LHCN-M2 (cell line): ENCODE results near the gene ACTBL2. TPM values are rescaled to one million over a fixed set of nuclear protein-coding genes. Genes with fewer than 3 reads are reported as not detected.
A peak's percentile ranks its signal among the peaks of the same experiment; 100 is the strongest.
"Not testable (repeated sequence)": the region's sequence is repeated elsewhere in the genome, so short reads cannot be mapped to it uniquely, and the experiment has no call there.

Source experiments
- DNase-seq: peaks from one replicate; pipeline ENCODE4 v3.0.0-alpha.2; 2012; ENCODE audit warnings: low read depth
- polyA plus RNA-seq: library from polyadenylated mRNA; unstranded; fragments of >200 nt; gene quantifications from one replicate; pipeline ENCODE4 v1.2.1, GENCODE V29; 2012; ENCODE audit warnings: missing spikeins
- total RNA-seq: library from RNA; depleted of rRNA; stranded (reverse); fragments of >200 nt; gene quantifications from 2 replicates; pipeline ENCODE4 v1.2.3, GENCODE V29; 2014; rRNA removed

The ACTBL2 gene
- not detected in 2 replicates for total RNA-seq
- polyA plus RNA-seq, result not detected

DNA sequence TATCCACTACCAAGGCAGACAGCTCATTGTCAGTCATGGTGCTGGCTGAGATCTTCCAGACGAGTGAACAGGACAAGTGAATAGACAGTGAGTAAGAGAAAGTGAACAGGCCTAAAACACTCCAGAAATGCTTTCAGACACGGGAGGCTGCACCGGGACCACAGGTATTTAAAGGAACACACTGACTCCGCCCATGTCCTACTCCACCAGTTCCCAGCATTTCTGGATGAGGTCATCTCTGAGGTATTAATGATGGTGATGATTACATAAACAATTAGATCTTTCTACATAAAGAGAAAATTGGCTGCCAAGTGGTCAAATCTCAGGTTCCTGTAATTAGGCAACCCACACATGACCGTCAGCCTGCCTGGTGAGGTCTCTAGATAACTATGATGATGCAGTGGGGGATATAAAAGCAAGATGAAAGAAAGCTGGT, at the start of gene ACTBL2:
TSS of gene ACTBL2 (minus strand) at position 141 of the 436 bp plus-strand sequence. CDS start at position 37, 104 bp downstream.
- DNase-seq, result no peak

DNA sequence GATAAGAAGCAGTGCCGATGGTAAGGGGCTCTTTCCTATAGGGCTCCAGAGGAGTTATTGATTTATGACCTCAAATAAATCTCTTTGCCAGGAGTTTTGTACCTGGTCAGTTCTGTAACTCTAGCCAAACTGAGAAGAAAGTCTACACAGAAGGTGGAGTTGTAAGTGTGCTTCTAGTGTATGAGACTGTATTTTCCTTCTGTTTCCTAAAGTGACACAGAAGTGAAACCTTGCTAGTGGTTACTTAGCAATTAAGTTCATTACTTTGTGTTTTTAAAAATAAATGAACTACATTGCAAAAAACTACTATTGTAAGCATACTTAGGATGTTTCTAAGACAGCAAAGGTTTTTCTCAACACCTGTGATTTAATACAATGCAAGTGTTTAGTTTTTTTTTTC, 48.7 kb upstream of the ACTBL2 start:
- no peak for DNase-seq

DNA sequence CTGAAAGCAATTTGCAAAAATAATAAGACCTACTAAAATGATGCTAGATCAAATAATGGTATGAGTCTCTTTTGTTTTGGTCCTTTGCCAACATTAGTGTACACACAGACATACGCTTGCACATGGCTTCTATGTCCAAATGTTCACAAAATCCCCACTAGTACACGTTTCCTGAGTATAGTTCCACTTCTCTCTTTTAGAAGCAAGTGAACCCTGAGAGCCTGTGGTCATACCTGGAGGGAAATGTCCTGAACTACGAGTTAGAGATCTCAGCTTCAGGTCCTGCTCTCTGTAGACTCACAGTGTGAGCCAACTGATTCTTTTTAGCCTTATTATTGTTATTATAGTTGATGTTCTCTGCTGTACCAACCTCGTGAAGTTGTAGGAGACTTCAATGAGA, 47.3 kb upstream of the ACTBL2 start:
- no peak for DNase-seq

DNA sequence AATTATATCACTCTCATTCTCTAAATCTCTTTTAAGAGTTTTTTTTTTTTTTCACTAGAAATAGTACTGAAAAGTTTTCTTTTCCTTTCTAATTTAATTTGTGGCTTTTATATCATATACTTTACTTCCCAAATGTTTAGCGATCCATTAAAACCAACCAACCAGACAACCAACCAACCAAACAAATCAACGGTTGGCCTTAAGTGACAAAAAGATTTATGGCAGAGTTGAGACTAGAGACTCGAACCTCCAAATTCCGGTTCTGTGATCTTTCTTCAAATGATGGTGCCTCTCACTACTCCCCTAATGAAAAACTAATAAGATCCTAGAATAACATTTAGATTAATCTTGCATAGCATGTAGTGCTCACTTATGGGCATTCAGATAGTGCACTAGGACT, 45.3 kb upstream of the ACTBL2 start:
- no peak for DNase-seq

DNA sequence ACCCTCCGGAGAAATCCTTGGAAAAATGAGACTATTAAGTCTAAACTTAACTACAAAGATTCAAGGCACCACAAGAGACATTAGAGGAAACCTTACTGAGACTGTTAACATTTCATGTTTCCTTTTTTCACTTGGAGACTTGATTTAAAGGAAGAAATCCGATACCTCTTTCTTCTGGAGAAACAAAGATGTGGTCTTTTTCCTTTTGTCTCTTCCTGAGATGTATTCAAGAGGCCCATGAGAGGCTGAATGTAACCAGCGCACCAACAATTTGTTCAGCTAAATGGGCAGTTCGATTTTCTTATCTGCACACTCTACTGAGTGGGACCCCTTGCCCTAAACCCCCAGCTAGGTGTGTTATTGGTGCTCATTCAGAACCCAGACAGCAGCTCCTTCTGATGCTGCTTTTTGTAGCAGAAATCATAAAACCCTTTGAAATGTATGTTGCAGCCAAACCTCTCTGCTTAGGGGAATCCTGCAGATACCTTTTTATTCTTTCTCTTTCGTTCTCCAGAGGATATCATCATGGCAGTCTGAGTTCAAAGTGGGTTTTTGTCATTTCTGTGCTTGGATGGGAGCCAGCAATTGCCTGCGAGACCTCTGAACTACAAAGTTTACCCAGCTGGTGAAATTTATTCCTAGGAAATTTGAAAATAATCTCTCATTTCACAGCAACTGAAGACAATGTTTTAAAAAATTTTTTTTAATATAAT, 41.9 kb upstream of the ACTBL2 start:
- peak; percentile 17 for DNase-seq

DNA sequence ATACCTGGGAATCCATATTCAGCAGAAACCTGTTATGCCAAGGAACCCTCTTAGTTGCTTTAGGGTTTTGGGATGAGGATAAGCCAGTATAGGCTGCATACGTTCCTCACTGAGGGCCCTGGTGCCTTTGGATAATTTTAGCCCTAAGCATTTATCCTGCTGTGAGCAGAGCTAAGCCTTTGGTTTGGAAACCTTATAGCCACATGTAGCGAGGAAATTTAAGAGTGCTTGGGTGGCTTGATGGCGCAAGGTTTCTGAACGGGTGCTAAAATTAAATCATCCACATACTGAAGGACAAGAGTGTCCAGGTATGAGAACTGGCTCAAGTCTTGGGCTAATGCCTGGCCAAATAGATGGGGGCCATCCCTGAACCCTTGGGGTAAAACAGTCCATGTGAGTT, 39.9 kb upstream of the ACTBL2 start:
- not testable (repeated sequence) for DNase-seq

DNA sequence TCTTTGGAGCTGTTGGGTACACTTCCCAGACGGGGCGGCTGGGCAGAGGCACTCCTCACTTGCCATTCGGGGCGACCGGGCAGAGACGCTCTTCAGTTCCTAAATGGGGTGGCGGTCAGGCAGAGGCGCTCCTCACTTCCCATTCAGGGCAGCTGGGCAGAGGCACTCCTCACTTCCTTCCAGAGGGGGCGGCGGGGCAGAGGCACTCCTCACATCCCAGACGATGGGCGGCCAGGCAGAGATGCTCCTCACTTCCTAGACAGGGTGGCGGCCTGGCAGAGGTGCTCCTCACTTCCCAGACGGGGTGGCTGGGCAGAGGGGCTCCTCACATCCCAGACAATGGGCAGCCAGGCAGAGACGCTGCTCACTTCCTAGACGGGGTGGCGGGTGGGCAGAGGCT, 35.8 kb upstream of the ACTBL2 start:
- DNase-seq, result not testable (repeated sequence)

DNA sequence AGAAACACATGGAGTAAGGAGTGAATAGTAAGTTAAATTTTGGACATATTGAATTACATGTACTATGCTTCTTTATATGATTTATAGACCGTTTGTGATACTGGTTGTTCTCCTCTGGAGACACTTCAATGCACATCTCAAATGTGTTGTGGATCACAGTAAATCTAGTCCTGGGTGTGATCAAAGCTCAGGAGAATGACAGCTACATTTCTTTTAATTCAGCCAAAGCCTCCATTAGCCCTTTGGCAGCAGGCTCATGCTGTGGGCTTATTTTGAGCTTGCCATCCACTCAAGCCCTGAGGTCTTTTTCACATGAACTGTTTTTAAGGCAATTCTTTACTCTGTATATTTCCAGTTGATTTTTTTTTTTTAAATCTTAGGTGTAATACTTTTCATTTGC, 34.6 kb upstream of the ACTBL2 start:
- no peak for DNase-seq

DNA sequence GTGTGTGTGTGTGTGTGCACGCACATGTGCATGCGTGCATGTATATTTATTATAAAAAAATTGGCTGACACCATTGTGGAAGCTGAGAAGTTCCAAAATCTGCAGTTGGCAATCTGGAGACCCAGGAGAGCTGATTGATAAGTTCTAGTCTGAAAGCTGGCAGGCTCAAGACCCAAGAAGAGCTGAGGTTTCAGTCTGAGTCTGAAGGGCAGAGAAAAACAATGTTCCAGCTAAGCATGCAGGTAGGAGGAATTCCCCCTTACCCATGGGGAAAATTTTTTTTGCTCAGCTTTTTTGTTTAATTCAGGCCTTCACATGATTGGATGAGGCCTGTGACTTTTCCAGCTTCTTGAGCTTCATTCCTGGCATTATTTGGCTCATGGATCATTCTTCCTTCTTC, 31.2 kb upstream of the ACTBL2 start:
- no peak for DNase-seq

DNA sequence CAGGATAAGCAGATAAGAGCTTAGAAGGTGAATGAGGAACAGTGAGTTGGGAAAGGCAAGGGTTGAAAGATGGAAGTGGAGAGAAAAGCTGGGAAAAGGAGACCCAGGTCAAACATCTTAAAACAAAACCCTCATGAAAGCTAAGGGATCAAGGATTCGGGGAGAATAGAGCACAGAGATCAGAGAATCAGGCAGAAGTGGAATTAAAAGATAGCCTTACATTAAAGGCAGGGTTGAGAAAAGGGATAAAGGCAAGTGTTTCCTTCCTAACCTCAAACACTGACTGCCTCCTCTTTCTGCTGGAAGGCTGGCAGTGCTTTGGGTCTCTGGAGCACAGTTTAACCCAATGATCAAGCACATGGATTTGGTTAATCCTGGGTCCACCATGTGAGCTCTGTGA, 28.7 kb upstream of the ACTBL2 start:
- no peak for DNase-seq

DNA sequence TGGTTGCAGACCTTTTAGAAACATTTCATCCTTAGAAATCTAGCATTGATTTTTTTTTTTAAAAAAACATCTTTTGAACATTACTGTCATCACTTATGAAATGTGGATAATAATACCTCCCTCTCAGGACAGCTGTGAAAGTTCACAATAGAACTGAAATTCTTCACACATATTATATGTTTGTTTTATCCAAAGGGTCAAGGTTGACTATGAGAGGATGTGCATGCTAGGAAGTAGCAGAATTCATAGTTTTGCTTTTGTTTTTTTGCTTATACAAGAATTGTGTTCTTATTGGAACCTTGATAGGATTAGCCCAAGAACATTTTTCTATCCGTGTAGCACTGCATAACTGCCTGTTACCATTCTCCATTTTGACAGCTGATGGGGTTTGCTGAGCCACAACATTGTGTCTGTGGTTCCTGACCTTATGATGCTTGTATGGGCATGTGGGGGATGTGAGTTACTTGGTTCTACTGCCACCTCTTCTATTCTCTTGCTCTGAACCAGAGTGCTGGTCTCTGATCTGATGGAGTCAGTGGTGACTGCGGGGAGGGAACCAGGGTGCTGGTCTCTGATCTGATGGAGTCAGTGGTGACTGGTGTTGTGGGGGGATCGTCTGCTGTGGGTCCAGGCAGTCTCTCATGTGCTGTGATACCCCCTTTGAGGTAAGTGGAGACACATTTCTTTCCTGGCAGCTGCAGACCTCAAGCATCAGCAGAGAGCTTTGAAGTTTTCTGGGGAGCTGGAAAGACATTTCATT, 27.1 kb upstream of the ACTBL2 start:
- peak; percentile 19 for DNase-seq

DNA sequence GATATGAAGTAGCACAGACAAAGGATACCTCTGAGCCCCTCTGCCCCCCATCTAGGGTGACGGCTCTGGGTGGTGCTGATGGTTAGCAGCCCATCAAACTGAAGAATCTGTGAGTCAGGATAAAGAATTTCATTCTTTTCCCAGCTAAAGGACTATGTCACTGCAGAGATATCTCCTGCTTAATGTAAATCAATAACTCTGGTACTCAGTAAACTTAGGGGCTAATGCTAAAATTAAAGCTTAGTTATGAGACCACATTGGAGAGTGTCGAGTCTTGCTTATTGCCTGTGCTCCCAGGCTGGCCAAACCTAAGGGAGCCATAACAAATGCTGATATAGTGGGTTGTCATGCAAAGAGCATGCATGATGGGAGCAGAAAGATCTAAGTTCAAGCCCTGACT, 25.6 kb upstream of the ACTBL2 start:
- DNase-seq, result no peak

DNA sequence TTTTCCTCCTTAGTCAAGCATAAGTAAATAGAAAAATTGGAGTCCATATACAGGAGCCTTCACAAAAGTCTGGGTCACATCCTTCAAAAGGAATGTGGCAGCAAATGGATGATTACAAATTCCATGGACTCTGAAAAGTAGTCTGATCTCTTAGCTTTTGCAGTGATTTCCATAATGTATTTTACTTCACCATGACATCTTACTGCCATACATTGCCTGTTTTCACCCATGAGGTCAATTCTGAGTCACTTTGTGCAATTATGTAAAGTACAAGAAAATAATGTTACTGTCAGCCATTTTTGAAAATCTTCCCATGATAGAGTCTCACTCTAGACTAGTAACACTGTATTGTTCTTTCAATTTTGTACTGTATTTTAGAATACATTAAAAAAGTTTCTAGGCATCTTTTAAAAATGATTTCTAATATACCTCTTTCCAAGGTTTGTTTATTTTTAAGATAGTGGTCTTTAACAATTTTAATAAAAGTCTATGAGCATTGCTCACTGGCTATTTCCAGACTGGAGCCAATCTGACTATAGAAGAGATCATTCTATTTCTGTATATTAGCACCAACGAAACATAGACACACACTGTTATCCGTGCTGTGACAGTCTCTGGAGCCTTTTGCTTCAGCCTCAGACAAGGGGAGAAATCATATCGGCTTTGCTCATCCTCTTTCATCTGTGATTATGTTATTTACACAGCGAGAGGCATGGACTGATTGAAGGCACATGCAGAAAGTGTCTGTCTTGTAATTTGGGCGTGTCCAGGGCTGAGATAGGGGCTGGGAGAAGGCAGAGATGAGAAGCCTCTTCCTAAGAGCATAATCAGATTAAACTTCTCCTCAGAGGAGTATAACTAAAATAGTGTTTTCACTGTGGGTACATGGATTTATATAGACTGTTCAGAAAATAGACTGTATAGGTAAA, 22.9 kb upstream of the ACTBL2 start:
- DNase-seq, result no peak

DNA sequence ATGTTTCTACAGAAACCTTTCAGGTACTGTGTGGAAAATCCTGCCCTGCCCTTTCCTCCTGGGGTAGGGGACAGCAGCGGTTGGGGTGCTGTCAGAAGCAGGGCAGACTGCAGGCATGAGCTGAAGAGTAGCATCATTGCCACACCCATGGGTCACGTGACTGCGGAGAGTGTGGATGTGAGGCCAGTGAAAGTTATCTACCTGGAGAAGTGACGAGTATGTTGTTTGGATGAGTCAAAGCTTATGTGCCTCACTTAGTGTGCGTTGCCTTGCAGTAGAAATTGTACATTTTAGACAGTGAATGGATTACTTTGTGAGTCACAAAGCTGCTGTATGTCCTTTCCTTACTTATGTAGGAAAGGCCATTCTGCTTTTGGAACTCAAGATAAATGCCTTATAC, 21.7 kb upstream of the ACTBL2 start:
- no peak for DNase-seq

DNA sequence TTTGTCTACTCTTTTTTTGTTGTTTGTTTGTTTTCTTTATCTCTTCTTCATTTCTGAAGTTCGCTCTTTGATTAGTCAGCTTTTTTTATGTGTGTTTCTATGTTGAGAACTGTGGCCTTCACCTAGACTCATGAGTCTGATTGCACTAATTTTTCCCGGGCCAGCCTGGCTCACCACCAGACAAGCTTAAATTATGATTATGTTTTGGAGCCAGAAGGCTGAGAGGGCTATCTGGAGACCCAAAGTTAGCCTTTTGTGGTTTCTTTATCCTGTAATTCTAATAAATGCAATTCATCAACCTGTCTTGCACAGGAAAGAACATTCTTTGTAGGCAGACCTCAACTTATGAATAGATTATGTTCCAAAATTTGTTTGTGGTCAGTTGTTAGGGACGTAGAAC, 20.8 kb upstream of the ACTBL2 start:
- no peak for DNase-seq

DNA sequence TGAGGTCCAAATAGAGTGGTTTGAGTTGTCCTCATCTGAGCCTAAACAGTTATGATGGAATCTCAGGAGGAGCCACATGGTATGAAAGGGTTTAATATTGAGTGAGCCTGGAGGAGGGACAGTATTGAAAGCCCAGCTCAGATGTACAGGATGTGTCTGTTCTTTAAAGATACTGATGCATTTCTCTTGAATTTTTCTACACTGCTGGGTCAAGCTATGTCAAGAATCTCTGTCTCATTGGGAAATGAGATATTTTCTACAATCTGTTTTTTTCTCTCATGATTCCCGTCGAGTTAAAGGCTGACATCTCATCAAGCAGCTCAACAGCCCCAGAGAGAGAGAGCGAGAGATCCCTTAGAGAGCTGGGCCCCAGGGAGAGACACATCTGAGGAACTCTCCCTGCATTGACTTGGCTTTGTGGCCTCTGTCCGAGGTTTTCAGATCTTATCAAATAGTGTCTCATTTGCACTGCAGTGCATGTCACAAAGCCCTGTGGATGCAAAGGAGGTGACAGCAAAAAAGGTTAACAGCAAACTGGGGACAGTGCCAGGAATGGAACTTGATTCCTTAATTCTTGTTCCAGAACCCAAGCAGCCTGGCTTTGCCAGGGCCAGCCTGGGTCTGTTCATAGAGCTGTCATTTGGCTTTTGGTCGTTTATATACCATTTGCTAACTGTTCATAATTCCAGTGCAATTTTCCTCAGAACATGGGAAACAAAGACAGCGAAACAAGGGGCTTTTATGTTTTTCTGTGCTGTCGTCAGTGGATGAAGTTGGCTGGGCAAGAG, 19.0 kb upstream of the ACTBL2 start:
- DNase-seq, result no peak

DNA sequence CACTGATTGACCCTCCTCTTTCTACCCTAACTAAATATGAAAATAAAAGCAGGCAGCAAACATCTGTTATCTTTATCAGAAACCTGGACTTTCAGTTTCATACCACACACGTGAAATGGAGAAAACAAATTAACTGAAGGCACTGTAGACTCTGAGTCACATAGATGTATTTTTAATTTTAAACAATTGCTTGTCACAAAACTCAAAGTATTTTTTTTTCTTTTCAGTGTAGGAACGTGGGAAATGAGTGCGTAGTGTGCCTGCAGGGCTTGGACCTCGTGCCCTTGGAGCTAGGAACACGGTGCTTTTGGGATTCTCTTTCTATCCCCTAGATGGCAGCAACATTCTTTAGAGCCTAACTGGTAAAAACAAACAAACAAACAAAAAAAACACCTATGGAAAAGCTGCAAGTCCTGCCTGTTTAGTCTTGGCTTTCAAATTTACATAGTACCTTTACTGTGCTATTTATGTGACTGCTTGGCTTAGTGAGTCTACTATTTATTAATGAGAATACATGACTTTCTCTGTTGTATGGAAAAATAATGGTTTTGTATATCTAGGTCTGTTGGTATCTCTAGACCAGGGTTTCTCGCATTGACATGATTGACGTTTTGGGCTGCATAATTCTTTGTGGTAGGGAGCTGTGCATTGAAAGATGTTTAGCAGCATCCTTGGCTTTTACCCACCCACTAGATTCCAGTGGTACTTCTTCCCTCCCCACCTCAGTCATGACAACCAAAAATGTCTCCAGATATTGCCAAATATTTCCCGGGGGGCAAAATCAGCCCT, 16.8 kb upstream of the ACTBL2 start:
- DNase-seq, result peak; percentile 66

DNA sequence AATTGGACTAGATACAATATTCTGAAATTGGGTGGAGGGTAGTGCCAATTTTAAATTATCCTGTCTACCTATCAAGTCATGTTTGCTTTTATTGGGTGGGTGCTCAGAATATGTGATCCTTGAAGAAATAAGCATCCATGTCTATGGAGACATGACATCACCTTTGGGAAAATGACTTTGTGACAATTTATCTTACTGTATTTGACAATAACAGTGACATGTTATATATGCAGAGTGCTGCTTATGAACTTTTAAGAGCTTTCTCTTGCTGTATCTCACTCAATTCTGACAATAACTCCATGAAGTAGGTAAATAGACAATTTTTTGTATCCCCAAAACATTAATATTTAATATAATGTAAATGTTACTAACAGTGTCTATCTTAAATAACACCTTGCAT, 15.1 kb upstream of the ACTBL2 start:
- no peak for DNase-seq

DNA sequence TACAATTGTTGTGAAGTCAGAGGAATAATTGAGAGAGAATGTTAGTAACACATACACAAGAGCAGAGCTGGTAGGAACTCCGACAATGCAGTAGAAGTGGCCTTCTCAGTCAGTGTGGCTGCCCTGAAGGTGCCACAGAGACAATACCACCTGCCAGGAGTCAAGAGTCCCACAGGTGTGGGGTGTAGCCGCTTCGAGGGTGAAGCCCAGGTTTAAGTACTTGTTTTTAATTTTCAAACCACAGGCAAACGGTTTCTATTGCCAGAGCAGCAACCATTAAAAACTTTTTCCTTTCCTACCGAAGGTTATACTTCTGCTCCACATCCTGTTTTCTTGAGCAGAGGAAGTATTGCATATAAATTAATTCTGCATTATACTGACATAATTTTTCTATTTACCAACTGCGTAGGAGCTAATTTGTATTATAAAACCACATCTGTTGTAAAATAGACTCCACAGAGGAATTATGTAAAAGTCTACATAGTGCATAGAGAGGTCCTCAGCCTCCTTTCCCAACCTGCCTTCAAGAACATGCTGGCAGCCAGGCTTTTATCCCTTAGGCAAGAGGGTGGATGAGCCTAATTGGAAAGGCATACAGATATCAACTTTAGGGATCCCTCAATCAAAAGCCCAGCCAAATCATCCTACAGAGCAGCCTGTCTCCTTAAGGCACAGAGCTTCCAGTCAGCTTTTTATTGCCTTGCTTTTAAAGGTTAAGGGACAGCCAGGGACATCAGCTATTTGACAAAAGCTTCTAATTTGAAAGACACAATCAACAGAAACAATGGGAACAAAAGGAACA, 12.9 kb upstream of the ACTBL2 start:
- no peak for DNase-seq
